CD4-positive, alpha-beta T cell treated with Interleukin-10 for 1 hour (primary cell): Measurements from ENCODE around the gene ELN.
"Not testable (repeated sequence)": the region's sequence is repeated elsewhere in the genome, so short reads cannot be mapped to it uniquely, and the experiment has no call there.

Experiments
- DNase-seq: peaks from one replicate; pipeline ENCODE4 v3.0.0-alpha.2; 2020

ELN gene

DNA sequence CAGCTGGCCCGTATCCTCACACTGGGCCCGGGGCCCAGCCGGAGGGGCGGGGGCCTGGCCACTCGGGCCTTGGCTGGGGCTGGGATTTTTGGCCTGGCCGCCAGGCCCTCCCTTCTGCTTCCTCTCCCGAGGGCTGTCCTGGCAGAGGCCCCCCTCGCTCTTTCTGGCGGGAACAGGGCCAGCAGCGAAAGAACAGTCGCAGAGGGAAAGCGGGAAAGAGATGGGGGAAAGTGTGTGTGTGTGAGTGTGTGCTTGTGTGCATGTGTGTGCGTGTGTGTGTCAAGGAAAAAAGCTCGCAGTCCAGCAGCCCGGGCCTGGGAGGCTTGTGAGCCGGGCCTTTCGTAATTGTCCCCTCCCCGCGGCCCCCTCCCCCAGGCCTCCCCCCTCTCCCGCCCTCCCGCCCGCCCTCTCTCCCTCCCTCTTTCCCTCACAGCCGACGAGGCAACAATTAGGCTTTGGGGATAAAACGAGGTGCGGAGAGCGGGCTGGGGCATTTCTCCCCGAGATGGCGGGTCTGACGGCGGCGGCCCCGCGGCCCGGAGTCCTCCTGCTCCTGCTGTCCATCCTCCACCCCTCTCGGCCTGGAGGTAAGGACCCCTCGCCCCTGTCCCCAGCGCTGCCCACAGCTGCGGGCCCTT is at the start of gene ELN:
ELN (plus strand) TSS at position 491 of the 638 bp plus-strand sequence; CDS start at position 506, 15 bp downstream.
- DNase-seq = no peak

DNA sequence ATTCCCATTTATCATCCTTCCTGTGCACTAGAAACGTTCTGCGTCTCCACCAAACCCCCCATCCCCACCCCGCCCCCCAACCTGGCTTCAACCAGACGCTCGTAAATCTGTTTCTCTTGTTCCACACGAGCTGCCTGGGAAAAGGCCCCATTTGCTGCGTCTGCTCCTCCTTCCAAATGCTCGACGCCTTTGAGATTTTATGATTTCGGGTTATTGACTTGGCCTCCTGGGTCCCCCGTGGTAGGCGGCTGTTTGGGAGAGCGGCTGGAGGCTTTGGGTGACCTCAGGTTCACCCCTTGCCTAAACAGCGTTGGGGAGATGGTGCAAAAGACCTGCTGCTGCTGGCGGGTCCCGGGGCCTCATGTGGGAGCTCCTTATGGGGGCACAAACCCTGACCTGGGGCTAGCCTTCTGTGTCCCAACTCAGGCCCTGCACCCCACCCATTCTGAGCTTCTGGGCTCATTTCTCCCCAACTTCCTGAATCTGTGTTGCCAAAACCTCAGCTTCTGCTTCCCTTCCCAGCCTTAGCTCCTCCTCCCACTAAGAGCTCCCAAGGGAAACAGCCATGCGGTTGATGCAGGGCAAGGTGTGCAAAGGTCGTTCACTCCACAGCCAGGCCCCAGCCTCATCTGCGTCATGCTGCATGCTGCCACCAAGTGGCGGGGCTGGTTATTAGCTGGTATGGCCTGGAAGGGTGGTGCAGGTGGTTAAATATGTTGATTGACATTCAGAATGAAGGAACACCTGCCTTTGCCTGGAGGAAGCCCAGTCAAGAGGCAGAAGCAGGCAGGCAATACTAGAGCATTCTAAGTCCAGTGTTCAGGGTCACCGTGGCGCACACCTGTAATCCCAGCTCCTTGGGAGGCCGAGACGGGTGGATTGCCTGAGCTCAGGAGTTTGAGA is 49.1 kb upstream of the ELN start:
- no peak for DNase-seq

DNA sequence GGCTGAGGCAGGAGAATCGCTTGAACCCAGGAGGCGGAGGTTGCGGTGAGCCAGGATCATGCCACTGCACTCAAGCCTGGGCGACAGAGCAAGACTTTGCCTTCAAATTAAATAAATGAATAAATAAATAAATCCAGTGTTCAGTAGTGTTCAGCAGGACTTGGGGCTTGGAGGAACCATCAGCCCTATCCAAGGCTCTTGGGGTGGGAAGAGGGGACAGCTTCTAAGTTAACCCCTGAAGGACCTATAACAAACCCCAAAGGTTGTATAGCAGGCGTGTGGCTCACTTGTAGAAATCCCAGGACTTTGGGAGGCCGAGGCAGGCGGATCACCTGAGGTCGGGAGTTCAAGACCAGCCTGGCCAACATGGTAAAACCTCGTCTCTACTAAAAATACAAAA is 48.3 kb upstream of the ELN start:
- not testable (repeated sequence) for DNase-seq

DNA sequence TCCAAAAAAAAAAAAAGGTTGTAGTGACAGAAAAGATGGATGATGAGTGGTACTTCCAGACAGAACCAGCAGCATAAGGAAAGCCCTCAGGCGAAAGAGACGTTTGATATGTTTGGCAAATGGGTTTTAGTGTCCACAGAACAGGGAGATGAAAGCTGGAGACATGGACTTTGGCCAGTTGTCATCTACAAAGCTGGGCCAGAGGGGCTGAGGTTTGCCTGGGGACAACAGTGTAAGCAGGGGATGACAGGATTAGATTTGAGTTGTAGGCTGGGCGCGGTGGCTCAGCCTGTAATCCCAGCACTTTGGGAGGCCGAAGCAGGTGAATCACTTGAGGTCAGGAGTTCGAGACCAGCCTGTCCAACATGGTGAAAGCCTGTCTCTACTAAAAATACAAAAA is 47.8 kb upstream of the ELN start:
- no peak for DNase-seq

DNA sequence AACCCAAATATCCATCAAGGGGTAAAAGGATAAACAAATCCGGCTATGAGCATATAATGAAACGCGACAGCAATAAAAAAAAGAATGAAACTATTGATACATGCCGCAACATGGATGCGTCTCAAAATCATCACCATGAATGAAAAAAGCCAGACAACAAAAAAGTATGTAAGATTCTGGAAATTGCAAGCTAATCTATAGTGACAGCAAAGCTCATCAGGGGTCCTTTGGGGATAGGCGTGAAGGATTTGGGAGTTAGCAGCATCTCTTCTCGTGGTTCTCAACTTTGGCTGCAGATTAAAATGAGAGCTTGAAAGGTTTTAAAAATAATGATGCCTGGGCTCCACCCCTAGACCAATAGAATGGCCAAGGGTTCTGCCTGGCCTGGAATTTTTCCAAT is 46.0 kb upstream of the ELN start:
- no peak for DNase-seq

DNA sequence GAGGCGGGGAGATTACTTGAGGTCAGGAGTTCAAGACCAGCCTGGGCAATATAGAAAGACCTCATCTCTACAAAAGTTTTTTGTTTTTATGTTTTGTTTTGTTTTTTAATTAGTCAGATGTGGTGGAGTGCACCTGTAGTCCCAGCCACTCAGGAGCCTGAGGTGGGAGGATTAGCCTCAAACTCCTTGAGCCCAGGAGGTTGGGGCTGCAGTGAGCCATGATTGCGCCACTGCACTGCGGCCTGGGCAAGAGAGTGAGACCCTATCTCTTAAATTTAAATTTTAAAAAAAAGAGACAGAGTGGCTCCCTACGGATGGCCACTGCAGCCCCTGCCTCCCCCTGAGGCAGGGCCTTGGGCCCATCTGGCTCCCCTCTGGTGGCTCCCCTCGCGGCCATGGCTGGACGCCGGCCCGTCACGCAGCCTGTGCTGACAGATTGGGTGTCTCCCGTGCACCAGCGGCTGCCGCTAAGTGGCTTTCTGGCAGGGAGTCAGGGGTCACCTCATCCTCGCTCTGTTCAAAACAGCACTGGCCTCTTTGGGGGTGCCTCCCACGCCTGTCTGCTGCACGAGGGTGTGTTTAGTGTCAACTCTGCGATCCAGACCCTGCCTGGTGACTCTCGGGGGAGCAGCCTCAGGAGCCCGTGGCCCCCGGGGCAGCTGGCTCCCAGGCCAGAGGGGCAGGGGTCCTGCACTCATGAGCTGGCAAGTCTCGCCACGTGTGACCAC is 44.4 kb upstream of the ELN start:
- no peak for DNase-seq

DNA sequence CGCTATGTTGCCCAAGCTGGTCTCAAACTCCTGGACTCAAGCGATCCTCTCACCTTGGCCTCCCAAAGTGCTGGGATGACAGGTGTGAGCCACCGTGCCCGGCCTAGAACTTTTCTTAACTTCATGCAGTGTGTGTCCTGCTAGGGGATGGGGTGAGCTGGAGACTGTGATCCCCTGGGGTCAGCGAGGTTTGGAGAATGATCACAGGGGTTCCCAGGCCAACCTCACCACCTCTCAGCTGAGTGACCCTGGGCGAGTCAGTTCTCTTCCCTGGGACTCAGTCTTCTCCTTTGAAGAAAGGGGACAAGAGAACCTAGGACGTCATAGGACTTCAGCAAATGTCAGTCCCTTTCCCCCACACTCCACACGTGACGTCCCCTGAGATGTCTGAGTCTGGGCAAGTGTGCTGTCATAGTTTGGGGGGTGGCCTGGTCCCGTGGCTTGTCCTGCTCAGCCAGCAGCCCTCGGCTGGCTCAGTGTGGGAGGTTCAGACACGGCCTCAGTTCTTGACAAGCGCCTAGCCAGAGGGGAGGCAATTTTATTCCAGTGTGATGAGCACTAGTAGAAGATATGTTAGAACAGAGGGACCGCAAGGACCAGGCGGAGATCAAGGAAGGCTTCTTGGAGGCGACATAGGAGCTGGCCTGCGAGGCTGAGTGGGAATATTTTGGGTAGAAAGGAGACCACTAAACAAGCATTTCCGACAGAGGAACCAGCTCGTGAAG is 43.3 kb upstream of the ELN start:
- DNase-seq = no peak

DNA sequence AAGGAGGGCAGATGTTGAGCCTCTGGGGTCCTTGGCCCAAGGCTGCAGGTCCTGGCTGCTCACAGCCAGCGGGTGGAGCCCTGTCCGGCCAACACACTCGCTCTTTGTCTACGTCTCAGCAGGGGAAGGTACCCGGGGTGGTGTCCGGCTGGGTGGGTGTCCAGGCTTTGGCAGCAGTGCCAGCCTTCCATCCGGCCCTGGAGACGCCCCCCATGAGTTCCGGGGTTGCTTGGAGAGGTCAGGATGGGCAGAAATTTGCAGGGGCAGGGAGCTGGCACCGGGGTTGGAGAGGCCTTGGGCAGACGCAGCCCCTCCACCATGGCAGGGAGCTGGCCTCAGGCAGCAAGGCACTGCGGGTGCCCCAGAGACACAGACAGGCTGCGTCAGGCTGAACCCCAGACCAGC is 42.2 kb upstream of the ELN start:
- DNase-seq = no peak

DNA sequence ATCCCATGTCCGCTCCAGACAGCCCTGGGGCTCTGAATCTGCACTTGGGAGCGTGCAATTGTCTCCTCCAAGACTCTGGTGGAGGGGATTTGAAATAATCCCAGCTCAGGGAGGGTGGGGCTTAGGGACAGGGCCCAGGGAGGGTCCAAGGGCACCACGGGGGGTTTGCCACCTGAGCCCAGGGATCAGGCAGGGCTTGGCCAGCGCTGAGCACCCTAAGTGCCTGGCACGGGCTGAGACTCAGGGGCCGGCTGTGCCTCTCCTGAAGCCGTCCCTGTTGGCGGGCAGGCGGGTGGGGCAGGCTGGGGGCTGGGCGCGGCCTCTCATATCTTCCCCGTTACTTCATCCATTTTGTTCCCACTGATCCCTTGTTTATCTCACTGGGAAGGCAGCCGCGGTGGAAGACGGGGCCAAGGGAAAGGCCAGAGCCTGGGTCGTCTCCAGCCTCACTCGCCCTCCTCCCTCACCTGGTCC is 41.8 kb upstream of the ELN start:
- DNase-seq = no peak

DNA sequence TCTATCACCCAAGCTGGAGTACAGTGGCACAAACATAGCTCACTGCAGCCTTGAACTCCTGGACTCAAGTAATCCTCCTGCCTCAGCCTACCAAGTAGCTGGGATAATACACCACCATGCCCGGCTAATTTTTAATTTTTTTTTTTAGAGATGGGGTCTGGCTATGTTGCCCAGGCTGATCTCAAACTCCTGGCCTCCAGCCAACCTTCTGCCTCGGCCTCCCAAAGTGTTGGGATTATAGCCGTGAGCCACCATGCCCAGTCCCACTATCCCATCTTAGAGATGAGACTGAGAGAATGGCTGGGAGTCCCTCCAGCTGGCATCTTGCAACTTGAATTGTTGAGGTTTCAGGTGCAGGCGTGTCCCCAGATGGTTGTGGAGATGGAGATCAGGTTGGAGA is 40.7 kb upstream of the ELN start:
- DNase-seq = no peak

DNA sequence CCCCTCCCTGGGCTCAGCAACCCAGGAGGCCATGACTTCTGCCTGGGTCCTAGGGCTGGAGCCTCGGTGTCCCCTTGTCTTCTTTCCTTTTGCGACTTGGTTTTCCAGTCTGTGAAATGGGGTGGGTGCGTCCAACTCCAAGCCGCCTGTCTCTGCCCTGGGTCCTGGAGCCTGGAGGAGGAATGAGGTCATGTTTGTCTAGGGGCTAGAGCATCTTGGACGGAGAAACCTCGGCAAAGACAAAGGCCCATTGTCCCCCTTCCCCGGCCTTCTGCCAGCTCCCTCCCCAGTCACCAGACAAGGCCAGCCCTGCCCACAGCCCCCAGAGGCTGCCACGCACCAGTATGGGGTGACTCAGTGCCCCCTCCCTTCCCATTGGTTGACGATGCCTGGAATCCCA is 39.8 kb upstream of the ELN start:
- DNase-seq = no peak

DNA sequence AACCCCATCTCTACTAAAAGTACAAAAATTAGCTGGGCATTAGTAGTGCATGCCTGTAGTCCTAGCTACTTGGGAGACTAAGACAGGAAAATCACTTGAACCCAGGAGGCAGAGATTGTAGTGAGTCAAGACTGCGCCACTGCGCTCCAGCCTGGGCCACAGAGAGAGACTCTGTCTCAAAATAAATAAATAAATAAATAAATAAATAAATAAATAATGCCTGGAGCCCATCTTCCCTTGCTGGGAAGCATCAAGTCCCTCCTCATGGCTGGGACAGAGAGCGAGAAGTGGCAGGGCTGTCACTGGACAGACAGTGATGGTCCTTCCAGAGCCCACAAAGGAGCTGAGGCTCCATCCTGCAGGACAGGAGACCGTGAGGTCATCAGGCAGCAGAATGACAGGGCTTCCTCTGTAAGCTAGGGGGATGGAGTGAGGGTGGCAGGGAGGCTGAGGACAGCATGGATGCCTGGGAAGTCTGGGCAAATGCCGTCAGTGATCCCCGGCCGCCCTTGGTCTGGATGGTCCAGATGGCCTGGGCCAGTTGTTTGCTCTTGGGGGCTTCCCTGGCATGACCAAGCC is 36.4 kb upstream of the ELN start:
- no peak for DNase-seq

DNA sequence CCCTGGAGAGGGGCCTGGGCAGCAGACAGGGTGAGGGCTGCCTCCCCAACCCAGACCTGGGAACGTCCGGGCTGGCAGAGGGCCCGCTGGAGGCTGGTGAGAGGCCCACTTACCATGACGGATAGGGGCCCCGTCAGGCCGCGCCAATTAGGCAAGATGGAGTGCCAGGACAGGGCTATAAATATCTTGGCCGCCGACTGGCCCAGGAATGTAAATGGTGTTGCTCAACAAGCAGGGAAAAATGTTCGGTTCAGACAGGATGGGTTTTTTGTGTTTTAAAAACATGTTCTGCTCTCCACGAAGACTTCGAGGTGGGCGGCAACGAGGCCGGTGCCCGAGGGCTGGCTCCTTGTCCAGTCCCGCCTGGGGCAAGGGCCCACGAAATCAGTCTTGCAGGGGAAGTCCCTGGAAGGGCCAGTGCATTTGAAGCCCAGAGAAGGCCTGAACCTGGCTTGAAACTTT is 35.8 kb upstream of the ELN start:
- DNase-seq = no peak

DNA sequence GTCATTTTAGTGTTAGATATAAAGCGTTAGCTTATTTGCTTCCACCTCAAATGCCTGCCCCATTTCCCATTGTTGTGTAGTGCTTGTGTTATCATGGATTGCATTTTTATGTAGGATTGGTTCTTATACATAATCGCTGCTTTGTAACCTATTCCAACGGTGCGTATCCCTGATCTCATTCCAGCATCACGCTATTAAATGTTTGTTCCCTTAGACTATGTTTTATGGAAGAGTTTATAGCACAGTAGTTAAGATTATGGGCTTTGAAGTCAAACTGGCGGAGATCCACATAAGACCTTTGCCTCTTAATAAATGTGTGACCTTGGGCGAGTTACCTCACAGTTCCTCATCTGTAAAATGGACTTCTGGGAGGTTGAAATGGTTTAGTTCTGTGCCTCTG is 34.0 kb upstream of the ELN start:
- DNase-seq = no peak

DNA sequence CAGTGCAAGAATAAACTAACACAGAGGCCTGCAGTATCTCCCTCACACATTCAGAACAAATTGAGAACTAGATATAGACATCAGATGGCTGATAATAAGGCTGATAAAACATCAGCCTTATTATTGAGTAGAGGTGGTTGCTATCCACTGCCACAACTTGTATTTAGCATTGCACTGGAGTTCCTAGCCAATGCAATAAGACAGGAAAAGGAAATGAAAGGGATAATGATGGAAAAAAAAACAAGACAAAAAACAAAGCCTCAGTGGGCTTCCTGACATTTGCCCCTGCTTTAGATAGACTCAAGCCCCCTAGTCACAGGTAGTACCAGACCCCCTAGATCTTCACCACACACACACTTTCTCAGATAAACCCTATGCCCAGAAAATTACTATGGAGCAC is 33.2 kb upstream of the ELN start:
- no peak for DNase-seq

DNA sequence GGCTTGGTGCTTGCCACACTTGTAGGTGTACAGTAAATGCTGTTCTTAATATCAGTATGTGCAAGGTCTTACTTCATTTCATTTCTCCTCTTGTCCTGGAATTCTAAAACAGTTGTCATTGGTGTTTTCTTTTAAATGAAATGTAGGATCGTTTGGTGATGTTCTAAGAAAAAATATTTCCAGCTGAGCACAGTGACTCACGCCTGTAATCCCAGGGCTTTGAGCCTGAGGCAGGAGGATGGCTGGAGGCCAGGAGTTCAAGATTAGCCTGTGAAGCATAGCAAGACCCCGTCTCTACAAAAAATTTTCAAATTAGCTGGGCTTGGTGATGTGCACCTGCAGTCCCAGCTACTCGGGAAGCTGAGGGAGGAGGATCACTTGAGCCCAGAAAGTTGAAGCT is 32.6 kb upstream of the ELN start:
- DNase-seq = no peak

DNA sequence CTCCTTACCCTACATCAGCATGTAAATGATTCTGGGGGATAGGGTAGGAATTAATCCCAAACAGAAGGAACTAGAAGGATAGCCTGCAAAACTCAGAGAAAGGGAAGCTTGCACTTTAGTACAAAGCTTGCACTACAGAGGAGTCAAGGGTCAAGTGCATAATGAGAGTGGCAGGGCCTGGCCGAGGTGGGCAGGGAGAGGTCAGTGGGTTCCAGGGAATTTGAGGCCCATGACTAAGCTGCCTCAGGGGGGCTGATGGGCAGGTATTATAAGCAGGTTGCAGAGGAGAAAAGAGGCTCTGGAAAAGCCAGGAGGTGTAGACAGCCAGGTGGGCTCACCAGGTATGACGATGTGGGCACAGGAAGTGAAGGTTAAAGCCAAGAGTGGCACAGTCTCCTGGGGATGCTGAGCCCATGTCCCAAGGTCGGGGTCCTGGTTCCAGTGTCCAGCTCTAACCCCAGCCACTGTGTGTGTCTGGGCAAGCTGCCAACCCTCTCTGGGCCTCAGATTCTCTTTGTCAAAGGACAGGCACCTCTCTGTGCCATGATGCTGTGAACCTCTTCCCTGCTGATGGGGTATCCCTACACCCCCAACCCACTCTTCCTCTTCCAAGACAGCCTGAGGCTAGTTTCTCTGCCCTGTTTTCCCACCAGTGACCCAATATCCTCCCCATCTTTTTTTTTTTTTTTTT is 32.0 kb upstream of the ELN start:
- no peak for DNase-seq

DNA sequence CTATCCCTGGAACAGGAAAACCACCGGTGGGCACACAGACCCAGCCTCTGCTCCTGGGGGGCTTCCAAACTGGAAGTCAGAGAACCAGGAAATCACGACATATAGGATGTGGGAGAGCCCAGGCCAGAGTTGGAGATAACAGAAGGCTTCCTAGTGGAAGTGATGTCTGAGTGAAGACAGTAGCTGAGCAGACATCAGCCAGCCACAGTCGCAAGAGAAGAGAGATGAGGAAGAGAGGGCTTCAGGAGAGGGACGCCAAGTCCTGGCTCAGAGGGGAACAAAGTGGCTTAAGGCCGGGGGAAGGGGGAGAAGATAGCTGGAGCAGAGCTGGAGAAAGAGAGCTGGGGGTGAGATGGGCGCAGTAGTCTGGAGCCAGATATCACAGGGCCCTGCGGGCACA is 30.9 kb upstream of the ELN start:
- no peak for DNase-seq

DNA sequence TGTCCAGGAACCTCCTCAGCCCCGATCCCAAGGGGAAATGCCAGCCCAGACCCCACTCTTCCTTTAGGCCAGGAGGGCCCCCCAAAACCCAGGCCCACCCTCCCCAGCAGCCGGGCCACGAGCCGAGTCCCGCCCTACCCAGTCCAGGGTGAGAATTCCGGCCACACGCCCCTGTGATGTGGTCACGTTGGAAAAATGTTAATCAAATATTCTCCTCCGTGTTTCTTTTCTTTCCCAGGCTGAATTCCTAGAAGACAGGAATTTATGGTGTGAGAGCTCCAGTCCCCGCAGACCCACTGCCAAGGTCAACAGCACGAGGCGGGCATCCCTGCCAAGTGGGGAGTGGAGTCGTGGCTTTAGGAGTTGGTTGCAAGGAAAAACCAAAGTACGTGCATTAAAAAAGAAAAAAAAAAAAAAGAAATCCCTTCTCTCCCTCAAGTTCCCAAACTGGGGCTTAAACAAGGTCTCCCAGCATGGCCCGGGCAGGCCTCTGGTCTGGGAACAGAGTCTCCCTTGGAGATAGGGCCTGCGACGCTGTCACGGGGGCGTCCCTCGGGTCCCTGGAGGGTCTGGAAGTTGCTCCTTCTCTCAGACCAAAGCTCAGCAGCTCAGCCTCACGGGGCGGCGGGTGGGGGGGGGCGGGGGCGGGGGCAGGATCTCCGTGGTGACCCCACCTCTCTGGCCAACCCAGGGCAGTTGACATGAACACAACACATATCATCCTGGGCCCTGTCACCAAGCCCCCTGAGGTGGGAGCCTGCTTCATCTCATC is 28.1 kb upstream of the ELN start:
- no peak for DNase-seq

DNA sequence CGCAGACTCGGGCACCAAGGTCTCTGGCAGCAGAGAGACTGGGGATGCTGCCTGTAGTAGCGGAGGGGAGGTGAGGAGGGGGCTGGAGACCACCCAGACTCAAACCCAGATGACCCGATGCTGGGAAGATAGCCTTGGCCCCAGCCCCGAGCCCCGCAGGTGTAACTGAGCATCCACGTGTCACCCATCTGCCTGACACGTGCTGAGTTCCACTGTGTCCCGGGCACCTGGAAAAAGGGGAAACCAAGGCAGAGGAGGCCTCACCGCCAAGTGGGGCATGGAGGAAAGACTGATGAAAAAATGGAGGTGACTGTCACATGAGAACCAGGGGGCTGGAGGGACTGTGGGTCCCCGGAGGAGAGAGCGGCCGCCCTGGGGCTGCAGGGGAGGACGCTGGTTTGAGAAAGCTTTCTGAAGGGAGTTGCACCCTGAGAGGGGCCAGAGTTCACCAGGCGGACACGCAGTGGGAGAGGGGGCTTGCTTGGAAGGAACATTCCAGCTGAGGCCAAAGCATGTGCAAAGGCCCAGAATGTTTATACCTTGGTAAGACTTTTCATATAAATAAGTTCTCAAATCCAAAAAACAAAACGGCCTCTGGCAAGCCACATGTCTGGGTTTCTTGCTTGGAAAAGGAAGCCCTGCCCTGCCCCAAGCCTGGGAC is 27.4 kb upstream of the ELN start:
- no peak for DNase-seq

DNA sequence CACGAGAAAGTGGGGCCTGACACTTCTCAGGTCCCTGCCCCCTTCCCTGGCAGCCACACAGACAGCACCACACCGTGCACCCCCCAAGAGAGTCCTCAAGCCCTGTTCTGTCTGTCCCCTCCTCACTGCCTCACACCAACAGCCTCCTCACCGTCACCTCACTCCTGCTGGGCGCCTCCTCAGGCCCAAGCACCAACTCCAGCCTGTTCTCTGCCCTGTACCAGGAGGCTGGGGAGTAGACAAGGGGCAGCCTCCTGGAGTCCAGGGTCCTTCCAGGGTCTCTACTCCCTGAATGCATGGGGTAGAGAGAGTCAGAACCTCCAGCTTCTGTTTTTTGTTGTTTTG is 26.9 kb upstream of the ELN start:
- DNase-seq = no peak
